ENCODE results near the gene TBC1D22B. TPM values are rescaled to one million over a fixed set of nuclear protein-coding genes. Genes with fewer than 3 reads are reported as not detected.

Gene TBC1D22B
- total and polyA plus RNA-seq, 9 of the 15 experiments (the other 6 are each of a cell fraction or from before 2014, with no cell fraction given) = 4.8 to 24.2 (median 13.5) TPM

DNA sequence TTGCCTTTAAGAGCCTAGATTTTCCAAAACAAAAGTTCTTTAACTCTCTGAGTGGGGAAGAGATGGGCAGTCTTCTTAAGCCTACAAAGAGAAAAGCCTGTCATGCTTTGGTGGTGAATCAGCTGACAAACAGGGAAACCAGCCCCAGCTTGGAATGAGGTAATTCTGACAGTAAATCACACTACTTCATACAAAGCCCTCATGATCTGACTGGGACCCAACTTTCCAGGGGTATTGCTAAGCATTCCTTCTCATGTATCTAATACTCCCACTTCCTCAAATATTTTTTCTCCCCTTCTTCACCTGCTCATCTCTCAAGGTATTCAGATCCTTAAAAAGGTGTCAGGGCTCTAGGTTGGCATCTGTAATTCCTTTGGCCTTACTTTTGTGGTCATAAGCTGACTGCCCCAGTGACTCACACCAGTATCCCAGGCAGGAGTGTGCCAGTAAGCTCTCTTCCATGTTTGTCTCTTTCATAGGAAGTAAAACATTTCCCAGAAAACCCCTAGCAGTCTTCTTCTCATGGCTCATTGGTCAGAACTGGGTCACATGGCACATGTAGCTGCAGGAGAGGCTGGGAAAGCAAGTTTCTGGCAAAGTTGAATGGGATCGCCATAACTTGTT is 15.0 kb upstream of the TBC1D22B start (continued):
- TF ChIP-seq JUN (IDR thresholded peaks at IDR 0.05; ENCODE audit: borderline replicate concordance, low read depth, low read length) = peak; percentile 89
- TF ChIP-seq JUN (CRISPR knock-in tag; IDR thresholded peaks at IDR 0.05; ENCODE audit: borderline replicate concordance) = no peak
- TF ChIP-seq, protein P1, sequence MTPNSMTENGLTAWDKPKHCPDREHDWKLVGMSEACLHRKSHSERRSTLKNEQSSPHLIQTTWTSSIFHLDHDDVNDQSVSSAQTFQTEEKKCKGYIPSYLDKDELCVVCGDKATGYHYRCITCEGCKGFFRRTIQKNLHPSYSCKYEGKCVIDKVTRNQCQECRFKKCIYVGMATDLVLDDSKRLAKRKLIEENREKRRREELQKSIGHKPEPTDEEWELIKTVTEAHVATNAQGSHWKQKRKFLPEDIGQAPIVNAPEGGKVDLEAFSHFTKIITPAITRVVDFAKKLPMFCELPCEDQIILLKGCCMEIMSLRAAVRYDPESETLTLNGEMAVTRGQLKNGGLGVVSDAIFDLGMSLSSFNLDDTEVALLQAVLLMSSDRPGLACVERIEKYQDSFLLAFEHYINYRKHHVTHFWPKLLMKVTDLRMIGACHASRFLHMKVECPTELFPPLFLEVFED (CRISPR knock-in tag; conservative IDR thresholded peaks at IDR 0.05) = 0 out of 2 replicates have a peak, but pooled peaks have one; percentile 20
- peak; percentile 81; the same call in 1 of the 2 replicates for TF ChIP-seq MYNN (IDR thresholded peaks at IDR 0.05)
- TF ChIP-seq MYNN (CRISPR knock-in tag; IDR thresholded peaks at IDR 0.05) = no peak
- peak; percentile 54; the same call in 1 of the 2 replicates for TF ChIP-seq NFATC3 (IDR thresholded peaks at IDR 0.05)
- 0 out of 2 replicates have a peak, but pooled peaks have one; percentile 27 for TF ChIP-seq ZNF75A (CRISPR knock-in tag; IDR thresholded peaks at IDR 0.05)
- TF ChIP-seq ARNT (IDR thresholded peaks at IDR 0.05) = peak in 1 of 2 experiments; percentile 58; a peak in 1 of 4 replicates
- no peak for TF ChIP-seq ZNF174 (CRISPR knock-in tag; IDR thresholded peaks at IDR 0.05)
- TF ChIP-seq, protein P2, sequence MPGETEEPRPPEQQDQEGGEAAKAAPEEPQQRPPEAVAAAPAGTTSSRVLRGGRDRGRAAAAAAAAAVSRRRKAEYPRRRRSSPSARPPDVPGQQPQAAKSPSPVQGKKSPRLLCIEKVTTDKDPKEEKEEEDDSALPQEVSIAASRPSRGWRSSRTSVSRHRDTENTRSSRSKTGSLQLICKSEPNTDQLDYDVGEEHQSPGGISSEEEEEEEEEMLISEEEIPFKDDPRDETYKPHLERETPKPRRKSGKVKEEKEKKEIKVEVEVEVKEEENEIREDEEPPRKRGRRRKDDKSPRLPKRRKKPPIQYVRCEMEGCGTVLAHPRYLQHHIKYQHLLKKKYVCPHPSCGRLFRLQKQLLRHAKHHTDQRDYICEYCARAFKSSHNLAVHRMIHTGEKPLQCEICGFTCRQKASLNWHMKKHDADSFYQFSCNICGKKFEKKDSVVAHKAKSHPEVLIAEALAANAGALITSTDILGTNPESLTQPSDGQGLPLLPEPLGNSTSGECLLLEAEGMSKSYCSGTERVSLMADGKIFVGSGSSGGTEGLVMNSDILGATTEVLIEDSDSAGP (CRISPR knock-in tag; IDR thresholded peaks at IDR 0.05) = no peak
- TF ChIP-seq KDM1A (IDR thresholded peaks at IDR 0.05) = peak; percentile 66 to 67; a peak in 3 of 4 replicates
- peak; percentile 66 for TF ChIP-seq TEAD2 (tag; IDR thresholded peaks at IDR 0.05)
- TF ChIP-seq, protein P3, sequence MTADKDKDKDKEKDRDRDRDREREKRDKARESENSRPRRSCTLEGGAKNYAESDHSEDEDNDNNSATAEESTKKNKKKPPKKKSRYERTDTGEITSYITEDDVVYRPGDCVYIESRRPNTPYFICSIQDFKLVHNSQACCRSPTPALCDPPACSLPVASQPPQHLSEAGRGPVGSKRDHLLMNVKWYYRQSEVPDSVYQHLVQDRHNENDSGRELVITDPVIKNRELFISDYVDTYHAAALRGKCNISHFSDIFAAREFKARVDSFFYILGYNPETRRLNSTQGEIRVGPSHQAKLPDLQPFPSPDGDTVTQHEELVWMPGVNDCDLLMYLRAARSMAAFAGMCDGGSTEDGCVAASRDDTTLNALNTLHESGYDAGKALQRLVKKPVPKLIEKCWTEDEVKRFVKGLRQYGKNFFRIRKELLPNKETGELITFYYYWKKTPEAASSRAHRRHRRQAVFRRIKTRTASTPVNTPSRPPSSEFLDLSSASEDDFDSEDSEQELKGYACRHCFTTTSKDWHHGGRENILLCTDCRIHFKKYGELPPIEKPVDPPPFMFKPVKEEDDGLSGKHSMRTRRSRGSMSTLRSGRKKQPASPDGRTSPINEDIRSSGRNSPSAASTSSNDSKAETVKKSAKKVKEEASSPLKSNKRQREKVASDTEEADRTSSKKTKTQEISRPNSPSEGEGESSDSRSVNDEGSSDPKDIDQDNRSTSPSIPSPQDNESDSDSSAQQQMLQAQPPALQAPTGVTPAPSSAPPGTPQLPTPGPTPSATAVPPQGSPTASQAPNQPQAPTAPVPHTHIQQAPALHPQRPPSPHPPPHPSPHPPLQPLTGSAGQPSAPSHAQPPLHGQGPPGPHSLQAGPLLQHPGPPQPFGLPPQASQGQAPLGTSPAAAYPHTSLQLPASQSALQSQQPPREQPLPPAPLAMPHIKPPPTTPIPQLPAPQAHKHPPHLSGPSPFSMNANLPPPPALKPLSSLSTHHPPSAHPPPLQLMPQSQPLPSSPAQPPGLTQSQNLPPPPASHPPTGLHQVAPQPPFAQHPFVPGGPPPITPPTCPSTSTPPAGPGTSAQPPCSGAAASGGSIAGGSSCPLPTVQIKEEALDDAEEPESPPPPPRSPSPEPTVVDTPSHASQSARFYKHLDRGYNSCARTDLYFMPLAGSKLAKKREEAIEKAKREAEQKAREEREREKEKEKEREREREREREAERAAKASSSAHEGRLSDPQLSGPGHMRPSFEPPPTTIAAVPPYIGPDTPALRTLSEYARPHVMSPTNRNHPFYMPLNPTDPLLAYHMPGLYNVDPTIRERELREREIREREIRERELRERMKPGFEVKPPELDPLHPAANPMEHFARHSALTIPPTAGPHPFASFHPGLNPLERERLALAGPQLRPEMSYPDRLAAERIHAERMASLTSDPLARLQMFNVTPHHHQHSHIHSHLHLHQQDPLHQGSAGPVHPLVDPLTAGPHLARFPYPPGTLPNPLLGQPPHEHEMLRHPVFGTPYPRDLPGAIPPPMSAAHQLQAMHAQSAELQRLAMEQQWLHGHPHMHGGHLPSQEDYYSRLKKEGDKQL (CRISPR knock-in tag; IDR thresholded peaks at IDR 0.05; ENCODE audit: borderline replicate concordance) = no peak
- no peak; the same call in 1 of the 2 replicates for TF ChIP-seq TOE1 (IDR thresholded peaks at IDR 0.05; ENCODE audit: borderline replicate concordance)
- no peak for TF ChIP-seq TOE1 (CRISPR knock-in tag; IDR thresholded peaks at IDR 0.05; ENCODE audit: borderline replicate concordance, low read depth)
- TF ChIP-seq, protein P4, sequence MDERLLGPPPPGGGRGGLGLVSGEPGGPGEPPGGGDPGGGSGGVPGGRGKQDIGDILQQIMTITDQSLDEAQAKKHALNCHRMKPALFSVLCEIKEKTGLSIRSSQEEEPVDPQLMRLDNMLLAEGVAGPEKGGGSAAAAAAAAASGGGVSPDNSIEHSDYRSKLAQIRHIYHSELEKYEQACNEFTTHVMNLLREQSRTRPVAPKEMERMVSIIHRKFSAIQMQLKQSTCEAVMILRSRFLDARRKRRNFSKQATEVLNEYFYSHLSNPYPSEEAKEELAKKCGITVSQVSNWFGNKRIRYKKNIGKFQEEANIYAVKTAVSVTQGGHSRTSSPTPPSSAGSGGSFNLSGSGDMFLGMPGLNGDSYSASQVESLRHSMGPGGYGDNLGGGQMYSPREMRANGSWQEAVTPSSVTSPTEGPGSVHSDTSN (CRISPR knock-in tag; IDR thresholded peaks at IDR 0.05; ENCODE audit: low read depth) = no peak
- TF ChIP-seq, protein P4 (tag; conservative IDR thresholded peaks at IDR 0.05; ENCODE audit: low read depth) = peak; percentile 92
- no peak for TF ChIP-seq ZKSCAN1 (IDR thresholded peaks at IDR 0.05; ENCODE audit: low read depth, low read length)
